ENCODE measurements around the gene KCNK15.
"Not testable (repeated sequence)": the region's sequence is repeated elsewhere in the genome, so short reads cannot be mapped to it uniquely, and the experiment has no call there.

The KCNK15 gene

DNA sequence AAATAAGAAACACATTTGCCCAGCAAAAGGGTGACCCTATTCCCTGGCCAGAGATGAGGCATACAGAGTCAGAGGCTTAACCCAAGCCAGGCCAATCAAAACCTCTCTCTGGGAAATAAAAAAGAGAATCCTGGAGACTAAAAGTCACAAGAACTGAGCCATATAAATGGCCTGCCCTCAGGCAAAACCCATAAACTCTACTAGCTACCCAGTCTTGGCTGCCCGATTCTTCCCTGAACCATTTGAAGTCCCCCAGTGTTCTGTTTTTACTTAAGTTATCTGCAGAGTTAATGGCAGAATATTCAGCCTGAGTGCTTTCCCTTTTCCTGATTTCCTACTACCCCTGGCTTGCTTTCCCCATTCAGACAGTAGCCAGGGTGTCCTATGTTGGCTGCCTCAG, 13.9 kb downstream of the KCNK15 start:
- DNase-seq, result no peak

DNA sequence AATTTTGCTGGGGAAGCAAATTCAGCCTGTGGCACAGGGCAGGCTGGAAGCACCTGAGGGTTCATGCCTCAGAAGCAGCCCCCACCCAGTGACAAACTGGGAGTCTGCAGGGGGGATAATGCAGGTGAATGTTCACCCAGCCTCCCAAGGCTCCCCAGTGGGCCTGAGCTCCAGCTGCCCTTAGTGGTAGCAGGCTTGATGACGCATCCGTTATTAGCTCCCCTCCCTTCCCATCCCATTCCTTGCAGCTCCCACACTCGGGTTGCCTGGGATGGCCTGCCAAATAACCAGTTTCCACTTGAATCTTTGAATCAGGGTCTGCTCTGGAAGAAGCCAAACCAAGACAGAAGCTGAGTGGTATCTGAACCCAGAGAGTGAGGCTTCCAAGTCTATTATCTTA, 15.8 kb downstream of the KCNK15 start:
- DNase-seq, result no peak

DNA sequence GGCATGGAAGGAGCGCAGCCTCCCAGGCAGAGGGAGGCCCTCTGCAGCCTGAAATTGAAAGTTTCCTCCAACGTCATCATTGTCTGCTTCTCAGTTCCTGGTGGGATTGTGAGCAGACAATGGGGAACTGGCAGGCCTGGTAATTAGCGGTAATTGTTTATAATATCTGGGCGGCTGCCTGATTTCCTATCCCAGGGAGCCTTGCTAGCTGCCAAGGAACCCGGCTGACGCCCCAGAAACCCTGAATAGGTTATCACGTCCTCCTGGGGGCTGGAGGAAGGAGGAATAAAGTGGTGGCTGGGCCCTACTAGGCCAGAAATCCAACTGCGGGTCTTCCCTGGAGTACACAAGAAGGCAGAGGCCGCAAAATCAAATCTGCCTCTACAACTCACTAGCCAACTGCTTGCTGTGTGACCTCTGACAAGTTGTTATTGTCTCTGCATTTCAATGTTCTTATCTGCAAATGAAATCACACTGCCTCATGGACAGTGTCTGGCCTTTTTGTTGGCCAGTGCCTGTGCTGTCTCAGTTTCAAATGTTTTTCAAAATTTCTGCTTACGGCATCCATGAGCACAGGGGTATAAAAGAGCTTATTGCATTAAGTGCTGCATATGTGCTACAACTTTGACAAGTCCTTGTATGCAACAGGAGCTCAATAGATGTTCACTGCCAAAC, 16.9 kb downstream of the KCNK15 start:
- no peak for DNase-seq

DNA sequence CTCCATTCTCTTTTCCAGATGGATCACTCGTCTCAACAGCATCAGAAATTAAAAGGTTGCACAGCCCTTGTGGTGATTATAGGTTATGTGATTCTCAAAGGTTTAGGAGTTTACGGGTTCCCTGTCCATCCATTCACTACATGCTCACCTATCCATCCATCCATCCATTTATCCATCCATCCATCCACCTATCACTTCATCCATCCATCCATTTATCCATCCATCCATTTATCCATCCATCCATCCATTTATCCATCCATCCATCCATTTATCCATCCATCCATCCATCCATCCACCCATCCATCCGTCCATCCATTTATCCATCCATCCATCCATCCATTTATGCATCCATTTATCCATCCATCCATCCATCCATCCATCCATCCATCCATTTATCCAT, 18.1 kb downstream of the KCNK15 start:
- not testable (repeated sequence) for DNase-seq

DNA sequence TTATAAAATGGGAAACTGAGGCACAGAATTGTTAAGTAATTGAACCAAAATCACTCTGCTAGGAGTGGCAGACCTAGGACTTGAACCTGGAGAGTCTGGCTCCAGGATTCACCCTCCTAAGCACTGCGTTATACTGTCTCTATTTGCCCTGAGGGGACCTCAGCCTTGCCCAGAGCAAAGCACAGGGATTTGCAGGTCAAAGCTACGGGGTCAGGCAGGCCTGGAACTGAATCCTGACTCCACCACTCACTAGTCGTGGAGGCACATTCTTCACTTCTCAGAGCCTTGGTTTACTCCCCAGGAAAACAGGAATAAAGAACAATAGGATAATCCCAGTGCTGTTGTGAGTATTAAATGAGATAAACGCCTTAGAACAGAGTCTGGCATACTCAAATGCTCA, 19.4 kb downstream of the KCNK15 start:
- DNase-seq, result no peak

DNA sequence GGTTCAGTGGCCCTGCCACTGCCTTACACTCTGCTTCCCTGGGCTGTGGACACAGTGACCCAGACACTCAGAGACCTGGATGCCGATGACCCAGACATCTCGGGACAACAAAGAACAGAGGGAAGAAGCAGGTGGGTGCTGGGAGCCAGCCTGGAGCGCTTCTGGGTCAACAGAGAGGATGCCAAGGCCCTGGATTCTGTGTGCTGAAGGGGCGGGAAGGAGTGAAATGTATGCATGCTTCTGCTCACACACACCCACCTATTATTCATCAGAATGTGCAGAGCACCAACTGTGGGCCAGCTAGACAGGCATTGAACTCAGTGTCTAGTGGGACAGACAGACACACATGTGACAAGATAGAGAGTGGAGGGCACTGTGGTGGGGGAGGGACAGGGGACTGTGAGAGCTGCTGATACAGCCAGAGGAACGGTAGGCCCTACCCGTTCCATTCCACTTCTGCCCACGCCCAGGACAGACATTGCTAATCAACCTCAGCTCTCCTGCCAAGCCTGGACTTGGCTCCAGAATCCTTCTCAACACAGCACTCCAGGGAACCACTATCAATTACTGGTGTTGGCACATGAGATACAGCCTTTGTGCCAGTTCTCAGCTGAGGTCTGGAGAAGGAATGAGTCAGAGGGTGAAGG, 20.2 kb downstream of the KCNK15 start:
- DNase-seq, result no peak

DNA sequence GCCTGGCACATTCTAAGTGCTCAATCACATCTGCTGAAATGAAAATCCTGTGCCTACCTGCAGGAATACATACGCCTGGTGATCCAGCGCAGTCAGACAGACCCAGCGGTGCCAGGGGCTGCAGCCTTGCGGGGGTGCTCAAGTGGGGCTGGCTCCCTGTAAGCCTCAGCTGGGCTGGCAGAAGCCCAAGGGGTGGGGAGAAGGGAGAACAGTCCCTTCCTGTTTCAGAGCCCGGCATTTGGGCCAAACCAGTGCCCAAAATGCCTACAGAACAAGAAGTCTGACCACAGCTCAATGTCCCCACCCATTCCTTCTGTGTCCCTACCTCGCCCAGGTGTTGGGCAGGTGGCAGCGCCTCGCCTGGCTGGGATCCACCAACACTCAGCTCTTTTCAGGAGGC, 22.6 kb downstream of the KCNK15 start:
- DNase-seq, result no peak

DNA sequence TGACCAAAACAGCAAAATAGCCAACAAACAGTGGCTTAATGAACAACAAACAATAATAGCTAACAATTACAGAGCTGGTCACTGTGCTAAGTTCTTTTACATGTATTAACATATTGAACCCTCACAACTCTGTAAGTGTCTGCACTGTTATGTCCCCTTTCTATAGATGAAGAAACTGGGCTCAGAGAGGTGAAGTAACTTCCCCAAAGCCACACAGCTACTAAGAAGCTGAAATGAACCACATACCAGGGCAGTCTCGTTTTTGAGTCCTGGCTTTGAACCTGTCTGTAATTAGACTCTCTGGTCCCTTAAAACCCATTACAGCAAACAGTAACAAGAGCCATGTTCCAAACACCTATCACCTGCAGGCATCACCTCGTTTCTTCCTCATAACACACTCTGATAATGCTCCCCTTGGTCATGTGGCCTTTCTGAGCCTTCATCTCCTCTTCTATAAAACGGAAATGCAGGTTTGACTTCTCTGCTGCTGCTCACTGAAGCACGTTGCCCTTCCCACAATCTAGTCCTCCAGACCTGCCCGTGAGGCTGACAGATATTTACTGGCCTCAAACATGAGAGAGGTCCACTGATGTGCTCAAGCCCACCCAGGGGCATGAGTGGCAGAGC, 23.3 kb downstream of the KCNK15 start:
- DNase-seq, result no peak

DNA sequence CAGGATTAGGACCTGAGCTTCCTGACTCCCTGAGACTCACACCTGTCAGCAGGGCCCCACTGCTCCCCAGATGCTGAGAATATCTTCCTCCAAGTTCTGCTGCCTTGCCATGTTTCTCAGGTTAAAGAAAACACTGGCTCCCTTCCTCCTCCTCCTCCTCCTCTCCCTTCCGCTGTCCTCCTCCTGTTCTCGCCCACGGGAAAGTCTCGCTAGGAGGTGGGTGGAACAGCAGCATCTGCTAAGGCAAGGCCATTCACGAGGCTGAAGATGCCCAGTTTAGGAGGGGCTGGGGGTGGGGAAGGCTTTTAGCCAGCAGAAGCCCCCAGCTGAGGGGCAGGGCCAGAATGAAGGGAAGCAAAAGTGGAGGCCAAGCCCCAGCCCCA, 23.8 kb downstream of the KCNK15 start:
- DNase-seq, result no peak

DNA sequence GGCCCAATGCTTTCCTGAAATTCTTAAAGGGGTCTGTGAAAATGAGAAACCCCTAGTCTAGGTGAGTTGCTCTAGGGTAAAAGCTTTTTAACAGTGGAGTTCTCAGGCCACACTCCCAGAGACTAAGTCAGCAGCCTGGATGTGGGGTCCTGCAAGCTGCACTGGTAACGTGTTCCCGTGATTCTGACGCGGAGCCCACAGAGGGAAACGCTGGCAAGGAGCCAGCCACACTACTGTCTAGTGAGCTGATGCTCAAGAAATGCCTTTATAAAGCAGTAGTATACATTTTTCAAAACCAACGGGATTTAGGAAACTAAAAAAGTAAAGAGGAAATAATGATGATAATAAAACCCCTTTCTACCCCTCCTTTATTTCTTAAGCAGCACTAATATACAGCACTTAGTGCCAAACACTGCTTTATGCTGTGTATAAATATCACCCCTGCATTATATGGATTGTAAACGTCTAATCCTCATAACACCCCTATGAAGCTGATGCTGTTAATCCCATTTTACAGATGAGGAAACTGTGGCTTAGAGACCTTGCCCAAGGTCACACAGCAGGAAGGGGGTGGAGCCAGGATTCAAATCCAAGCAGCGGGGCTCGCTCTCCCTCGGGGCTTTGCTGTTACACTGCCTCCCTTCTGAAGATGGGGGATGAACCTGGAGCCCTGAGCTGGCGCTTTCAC, 25.0 kb downstream of the KCNK15 start:
- DNase-seq, result no peak

DNA sequence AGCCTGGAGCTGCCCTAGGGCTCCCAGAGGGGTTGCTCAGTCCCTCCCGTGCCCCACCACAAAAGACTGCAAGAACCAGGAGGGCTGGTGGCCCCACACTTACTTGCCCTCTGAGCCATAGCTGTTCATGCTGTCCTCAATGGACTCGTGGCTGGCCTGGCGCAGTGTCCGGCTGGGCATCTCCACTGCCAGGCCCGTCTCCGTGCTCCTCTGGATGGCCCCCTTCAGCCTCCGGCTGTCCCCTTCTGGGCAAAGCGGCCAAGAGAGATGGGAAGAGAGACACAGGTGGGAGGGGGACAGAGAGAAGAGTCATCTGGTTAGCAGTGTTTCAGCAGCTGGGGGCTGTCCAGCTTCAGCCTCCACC, 25.5 kb downstream of the KCNK15 start:
- DNase-seq, result no peak

DNA sequence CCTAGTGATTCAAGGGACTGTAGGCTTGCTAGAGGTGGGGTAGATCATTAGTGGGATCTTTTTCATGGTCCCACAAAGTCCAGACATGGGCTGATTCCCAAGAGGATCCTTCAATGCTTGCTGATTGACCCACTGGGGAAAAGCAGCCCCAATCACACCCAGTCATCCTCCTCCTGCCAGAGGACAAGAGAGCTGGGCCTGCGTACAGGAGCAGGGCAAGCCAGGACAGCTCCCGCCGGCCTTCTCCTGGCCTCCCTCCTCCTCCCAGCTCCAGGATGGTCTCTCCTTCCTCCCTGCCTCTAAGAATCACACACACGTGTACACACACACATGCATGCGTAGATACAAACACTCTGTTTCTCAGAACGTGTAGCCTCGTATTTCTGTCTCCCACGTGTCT, 27.0 kb downstream of the KCNK15 start:
- no peak for DNase-seq

DNA sequence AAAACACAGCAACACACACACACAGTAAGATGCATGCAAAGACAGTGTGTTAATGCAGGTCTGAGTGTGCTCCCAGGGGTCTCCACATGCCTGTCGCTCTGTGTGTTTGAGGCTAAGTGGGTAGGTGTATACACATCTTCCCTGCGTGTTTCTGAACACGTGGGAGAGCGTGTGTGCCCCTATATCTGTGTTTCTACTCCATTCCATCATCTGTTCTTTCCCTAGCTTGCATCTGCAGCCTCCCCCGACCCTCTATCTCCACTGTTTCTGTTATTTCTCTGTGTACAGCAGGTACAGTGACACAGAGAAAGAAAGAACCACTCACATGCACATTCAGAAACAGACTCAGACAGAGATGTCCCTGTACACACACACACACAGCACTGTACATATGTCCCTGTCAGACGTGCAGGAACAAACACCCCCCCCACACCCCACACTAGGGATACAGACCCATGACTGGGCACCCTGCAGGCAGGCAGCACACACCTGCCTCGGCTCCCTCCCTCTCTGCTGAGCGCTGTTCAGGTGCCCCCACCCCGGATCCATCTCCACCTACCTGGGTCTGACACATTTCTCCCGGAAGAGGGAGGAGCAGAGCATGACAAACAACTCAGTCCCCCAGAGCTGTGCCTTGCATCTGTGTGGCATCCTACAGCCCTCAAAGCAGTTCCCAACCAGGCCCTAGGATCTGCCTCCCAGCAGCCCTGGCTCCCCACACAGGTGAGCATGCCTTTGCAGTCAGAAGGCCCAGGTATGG, 27.6 kb downstream of the KCNK15 start:
- DNase-seq, result no peak

DNA sequence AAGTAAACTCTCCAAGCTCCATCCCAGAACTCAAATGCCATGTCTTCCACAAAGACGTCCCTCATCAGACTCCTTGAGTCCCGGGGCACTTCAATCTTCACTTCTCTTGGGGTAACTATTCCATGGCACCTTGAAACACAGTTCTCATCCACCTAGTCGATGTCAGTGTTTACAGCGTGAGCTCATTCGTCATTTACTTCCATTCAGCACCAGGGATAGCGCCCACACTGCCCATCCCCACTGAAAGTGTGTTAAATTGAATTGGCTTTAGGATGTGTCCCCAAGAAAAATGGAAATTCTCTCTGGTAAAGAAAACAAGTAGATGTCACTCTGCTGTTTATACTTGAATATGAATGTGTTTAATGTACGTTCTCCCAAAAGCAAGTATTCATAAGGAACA, 31.3 kb downstream of the KCNK15 start:
- no peak for DNase-seq

DNA sequence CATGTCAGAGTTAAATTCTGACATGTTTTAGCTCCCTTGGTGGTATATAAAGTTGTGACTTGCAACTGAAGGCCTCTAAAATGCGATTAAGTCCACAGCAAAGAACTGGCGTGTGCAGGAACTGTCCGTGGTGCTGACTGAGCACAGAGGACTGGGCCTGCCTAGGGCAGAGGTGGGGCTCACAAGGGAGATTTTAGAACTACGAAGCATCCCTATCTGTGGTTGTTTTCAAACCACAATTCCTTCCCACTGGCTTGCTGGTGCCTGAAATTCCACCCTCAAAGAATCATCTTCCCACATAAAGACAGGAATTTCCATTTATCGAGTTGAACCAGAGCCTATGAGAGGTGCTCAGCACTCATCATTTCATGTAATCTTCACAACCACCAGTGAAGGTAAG, 34.6 kb downstream of the KCNK15 start:
- DNase-seq, result no peak

DNA sequence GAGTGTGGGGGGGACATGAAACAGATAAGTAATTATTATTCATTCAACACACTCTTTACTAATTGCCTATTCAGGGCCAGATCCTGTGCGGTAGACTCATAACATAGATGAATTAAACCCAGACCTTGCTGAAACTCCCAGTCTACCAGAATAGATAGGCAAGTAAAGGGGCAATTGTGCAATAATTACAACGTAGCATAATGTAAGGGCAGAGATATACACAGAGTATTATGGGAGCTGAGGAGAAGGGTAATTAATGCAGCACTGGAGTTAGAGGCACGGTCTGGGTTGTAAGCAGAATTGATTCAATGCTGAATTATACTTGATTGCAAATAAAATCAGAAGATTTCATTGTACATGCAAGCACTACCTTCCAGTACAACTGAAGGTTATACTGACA, 35.5 kb downstream of the KCNK15 start:
- DNase-seq, result no peak

DNA sequence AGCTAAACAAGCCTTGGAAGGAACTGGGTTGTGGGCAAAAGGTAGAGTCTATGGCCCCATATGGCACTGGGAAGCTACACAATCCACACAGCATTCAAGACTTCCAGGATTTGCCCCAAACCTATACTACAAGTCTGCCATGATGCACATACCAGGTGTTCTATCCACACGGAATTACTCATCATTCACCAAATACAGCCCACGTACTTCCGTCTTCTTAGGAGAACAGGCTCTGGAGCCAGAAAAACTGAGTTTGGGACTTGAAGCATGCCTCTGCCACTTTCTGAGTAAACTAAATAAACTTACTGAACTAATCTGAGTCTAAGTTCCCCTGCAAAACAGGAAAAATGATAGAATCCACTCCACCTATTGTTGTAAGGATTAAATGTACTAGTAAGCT, 36.1 kb downstream of the KCNK15 start:
- DNase-seq, result no peak

DNA sequence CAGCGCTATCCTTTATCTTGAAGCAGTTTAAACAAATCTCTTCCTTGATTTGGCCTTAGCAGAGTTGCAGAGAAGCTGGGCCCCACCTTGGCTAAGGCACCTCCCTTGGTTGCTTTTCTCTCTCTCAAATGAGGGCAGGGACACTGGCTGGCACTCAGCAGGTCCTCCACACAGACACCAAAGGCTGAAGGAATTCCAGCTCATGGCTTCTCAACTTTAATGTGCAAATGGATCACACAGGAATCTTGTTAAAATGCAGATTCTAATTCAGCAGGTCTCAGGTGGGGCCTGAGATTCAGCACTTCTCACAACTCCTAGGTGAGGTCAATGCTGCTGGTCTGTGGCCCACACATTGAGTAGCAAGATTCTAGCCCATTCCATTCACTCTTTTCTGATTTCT, 39.0 kb downstream of the KCNK15 start:
- no peak for DNase-seq

DNA sequence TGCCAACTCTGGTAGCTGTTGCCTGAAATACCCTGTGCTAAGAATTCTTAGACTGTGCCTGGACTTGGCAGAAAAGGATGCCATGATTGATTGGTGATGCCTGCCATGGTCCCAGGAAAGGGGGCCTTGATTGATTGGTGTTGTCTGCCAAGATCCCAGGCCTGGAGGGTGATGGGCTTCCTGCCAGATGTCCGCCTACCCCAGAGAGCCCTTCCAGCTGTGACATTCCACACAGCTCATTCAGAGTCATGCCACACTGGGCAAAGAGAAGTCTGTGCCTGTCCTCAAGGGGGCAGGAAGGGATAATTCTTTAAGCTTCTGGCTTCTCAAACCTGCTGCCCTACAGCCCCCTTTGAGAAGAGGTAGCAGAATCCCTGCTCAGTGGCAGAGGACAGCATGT, 40.1 kb downstream of the KCNK15 start:
- DNase-seq, result no peak

DNA sequence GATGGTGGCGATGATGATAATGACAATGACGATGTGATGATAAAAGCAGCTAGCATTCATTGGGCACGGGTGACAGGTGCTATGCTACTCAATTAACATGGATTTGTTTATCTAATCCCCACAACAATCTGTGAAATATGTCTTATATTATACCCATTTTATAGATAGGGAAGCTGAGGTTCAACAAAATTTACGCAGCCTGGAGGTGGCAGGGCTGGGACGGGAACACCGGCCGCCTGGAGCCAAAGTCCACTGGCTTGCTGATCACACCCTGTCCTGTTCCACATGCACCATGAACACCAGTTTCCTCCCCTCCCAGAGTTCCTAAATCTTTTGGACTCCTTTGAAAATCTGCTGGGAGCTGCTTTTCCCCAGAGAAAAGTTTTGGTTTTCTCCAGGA, 41.6 kb downstream of the KCNK15 start:
- no peak for DNase-seq

DNA sequence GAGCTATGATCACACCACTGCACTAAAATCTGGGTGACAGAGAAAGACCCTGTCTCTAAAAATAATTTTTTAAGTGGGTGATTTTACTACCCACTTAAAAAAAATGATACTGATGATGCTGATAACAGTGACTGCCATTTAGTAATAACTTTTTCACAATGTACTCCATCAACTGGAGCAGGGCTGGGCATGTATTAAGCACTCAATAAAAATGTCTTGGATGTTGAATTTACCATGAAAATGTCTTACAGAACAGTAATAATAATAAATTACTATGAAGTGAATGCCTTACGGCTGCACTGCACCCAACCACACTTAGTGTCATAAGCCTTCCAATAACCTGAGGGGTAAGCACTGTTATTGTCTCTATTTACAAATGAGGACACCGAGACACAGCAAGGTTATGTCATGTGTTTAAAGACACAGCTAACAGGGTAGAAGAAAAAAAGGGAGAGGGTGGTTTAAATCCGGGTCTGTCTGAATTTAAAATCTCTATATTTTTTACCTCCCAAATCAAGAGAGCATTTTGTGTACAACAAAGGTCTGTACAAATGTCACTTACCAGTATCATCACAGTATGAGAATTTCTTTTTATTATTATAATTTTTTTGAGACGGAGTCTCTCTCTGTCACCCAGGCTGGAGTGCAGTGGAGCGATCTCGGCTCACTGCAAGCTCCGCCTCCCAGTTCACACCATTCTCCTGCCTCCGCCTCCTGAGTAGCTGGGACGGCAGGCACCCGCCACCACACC, 43.2 kb downstream of the KCNK15 start:
- no peak for DNase-seq

DNA sequence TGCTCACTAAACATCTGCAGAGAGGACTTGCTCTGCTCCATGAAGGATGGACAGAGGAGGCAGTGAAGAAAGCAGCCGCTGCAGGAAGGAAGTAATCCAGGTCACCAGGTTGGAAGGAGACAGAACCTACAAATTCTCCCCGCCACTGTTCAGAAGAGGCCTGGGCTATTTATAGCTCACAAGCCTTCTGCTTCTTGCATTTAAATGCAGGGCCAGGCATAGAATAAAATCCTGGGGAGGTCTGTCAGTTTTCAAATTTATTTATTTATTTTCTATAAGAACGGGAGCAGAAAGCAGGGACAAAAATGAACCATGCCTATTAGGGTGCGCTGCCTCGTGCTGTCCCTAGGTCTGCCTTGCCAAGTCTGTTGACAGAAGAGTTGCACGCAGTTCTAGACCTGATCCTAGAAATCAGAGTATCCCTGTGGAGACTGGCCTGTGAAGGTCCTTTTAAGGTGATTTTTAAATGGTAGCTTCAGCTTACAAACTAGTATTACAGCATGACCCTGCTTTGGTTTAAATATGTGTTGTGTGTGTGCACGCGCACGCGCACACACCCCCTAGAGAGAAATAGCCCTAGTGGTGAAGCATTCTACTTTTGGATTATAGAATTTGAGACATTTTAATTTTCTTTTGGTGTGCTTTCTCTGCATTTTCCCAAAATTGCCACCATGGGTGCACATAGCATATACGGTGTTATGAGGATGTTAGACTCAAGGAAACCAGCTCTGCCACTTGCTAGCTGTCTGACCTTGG, 45.2 kb downstream of the KCNK15 start:
- no peak for DNase-seq
